Measurements from ENCODE around the gene ANKRD7.

ANKRD7 gene

GRCh38 chr7:118259115-118259514 is 34.6 kb downstream of the ANKRD7 start:
- H3K27ac ChIP-seq = no peak overlapping the region
- TF ChIP-seq CTCF (IDR thresholded peaks at IDR 0.05) (peak; percentile 44), ZFX (IDR thresholded peaks at IDR 0.05; ENCODE audit: borderline replicate concordance) (no peak)

- no peak overlapping the region for H3K27ac ChIP-seq
- TF ChIP-seq ZFX (IDR thresholded peaks at IDR 0.05; ENCODE audit: borderline replicate concordance) (no peak), CTCF (IDR thresholded peaks at IDR 0.05) (no peak)
Measured at GRCh38 chr7:118264836-118265235, 40.3 kb downstream of the ANKRD7 start.

- peak overlapping the region; percentile 65 for H3K27ac ChIP-seq
- TF ChIP-seq CTCF (IDR thresholded peaks at IDR 0.05) (no peak), ZFX (IDR thresholded peaks at IDR 0.05; ENCODE audit: borderline replicate concordance) (no peak)
Measured at GRCh38 chr7:118280319-118281012, 56.0 kb downstream of the ANKRD7 start.

DNA sequence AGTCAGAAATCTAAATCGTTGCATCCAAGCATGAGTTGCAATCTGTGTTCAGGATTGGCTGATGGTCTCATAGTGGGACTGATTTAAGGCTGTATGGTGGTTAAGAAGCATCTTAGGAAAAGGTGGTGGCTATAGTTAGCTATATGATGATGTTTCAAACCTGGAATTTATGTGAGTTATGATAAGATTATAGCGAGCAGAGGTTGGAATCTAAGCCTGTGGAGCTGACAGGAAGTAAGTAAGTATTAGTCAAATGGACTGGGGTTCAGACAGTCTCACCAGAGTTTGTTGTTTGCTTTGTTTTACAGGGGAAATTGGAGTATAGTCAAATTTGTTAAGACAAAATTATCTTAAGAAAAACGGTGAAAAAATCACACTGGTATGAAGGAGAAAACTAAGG is 56.7 kb downstream of the ANKRD7 start:
- peak overlapping the region; percentile 65 for H3K27ac ChIP-seq
- no peak for TF ChIP-seq CTCF (IDR thresholded peaks at IDR 0.05)
- TF ChIP-seq ZFX (IDR thresholded peaks at IDR 0.05; ENCODE audit: borderline replicate concordance) = no peak

GRCh38 chr7:118285358-118285757 is 60.9 kb downstream of the ANKRD7 start:
- TF ChIP-seq ZFX (IDR thresholded peaks at IDR 0.05; ENCODE audit: borderline replicate concordance) (no peak), CTCF (IDR thresholded peaks at IDR 0.05) (no peak)
- no peak overlapping the region for H3K27ac ChIP-seq

GRCh38 chr7:118286131-118286530 is 61.6 kb downstream of the ANKRD7 start:
- no peak overlapping the region for H3K27ac ChIP-seq
- no peak for TF ChIP-seq ZFX (IDR thresholded peaks at IDR 0.05; ENCODE audit: borderline replicate concordance)
- TF ChIP-seq CTCF (IDR thresholded peaks at IDR 0.05) = no peak

GRCh38 chr7:118288098-118288497 is 63.6 kb downstream of the ANKRD7 start:
- H3K27ac ChIP-seq = no peak overlapping the region
- TF ChIP-seq CTCF (IDR thresholded peaks at IDR 0.05) = no peak
- no peak for TF ChIP-seq ZFX (IDR thresholded peaks at IDR 0.05; ENCODE audit: borderline replicate concordance)

All from 22Rv1 (cell line).